GM12874 (cell line): ENCODE results near the gene SIGLEC14.
"Not testable (repeated sequence)": the region's sequence is repeated elsewhere in the genome, so short reads cannot be mapped to it uniquely, and the experiment has no call there.

Experiments
- CTCF ChIP-seq: IDR thresholded peaks from 2 replicates; pipeline ENCODE4 v1.5.1; 2011; ENCODE audit warnings: low read depth, mild to moderate bottlenecking, control low read depth, low read length, moderate library complexity; ENCODE audit not compliant: insufficient read depth

SIGLEC14 gene

GRCh38 chr19:51630315-51630714 lies 16.3 kb downstream of the SIGLEC14 start, which contains the start of gene SIGLEC5:
SIGLEC5 (minus strand) TSS chr19:51630401; CDS start chr19:51630335, 66 bp downstream.
- TF ChIP-seq CTCF = not testable (repeated sequence)

- no peak for TF ChIP-seq CTCF
These were observed 18.3 kb downstream of the SIGLEC14 start for GRCh38 chr19:51628153-51628939.

GRCh38 chr19:51627491-51628138 lies 19.0 kb downstream of the SIGLEC14 start:
- no peak for TF ChIP-seq CTCF

- no peak for TF ChIP-seq CTCF
These were observed 19.9 kb downstream of the SIGLEC14 start for GRCh38 chr19:51626675-51627074.

GRCh38 chr19:51621178-51621577 lies 25.4 kb downstream of the SIGLEC14 start:
- TF ChIP-seq CTCF = no peak

- no peak for TF ChIP-seq CTCF
These were observed 30.6 kb downstream of the SIGLEC14 start for GRCh38 chr19:51615991-51616390.

GRCh38 chr19:51614789-51615188 lies 31.8 kb downstream of the SIGLEC14 start:
- TF ChIP-seq CTCF = no peak
